ENCODE data around the gene RNU7-1. TPM values are rescaled to one million over a fixed set of nuclear protein-coding genes. Genes with fewer than 3 reads are reported as not detected.
A peak's percentile ranks its signal among the peaks of the same experiment; 100 is the strongest.

Gene RNU7-1
- total and polyA plus RNA-seq, 9 of the 15 experiments (the other 6 are each of a cell fraction or from before 2014, with no cell fraction given): not detected

- TF ChIP-seq ZNF707 (CRISPR knock-in tag; conservative IDR thresholded peaks at IDR 0.05) (no peak), ZBTB17 (CRISPR knock-in tag; IDR thresholded peaks at IDR 0.05) (peak; percentile 47; the same call in 1 of the 2 replicates), ZBTB26 (CRISPR knock-in tag; IDR thresholded peaks at IDR 0.05) (no peak; the same call in 1 of the 2 replicates), ZNF76 (CRISPR knock-in tag; IDR thresholded peaks at IDR 0.05; ENCODE audit: borderline replicate concordance) (no peak), TEAD2 (tag; IDR thresholded peaks at IDR 0.05) (no peak), ZNF512 (tag; IDR thresholded peaks at IDR 0.05) (no peak), TBP (optimal IDR thresholded peaks at IDR 0.05; ENCODE audit: low read depth, low read length) (no peak), MXD1 (CRISPR knock-in tag; IDR thresholded peaks at IDR 0.05; ENCODE audit: borderline replicate concordance, poor library complexity, severe bottlenecking) (peak; percentile 24), THRAP3 (IDR thresholded peaks at IDR 0.05; ENCODE audit: borderline replicate concordance) (no peak), ELK1 (CRISPR knock-in tag; IDR thresholded peaks at IDR 0.05) (no peak), HIVEP1 (CRISPR knock-in tag; IDR thresholded peaks at IDR 0.05) (no peak), FOXO4 (CRISPR knock-in tag; IDR thresholded peaks at IDR 0.05) (no peak), CCAR2 (IDR thresholded peaks at IDR 0.05; ENCODE audit: low read depth, low read length) (no peak), NCOA1 (IDR thresholded peaks at IDR 0.05; ENCODE audit: low read depth) (no peak), MAZ (CRISPR knock-in tag; conservative IDR thresholded peaks at IDR 0.05 in 1 of 2, IDR thresholded peaks at IDR 0.05 in 1 of 2) (peak; percentile 44 to 68; a peak in 3 of 4 replicates), ZNF24 (IDR thresholded peaks at IDR 0.05) (no peak), GABPB2 (CRISPR knock-in tag; conservative IDR thresholded peaks at IDR 0.05) (no peak), RUNX1 (IDR thresholded peaks at IDR 0.05; ENCODE audit: low read depth) (no peak)
- TF ChIP-seq, protein P1, sequence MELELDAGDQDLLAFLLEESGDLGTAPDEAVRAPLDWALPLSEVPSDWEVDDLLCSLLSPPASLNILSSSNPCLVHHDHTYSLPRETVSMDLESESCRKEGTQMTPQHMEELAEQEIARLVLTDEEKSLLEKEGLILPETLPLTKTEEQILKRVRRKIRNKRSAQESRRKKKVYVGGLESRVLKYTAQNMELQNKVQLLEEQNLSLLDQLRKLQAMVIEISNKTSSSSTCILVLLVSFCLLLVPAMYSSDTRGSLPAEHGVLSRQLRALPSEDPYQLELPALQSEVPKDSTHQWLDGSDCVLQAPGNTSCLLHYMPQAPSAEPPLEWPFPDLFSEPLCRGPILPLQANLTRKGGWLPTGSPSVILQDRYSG (tag; conservative IDR thresholded peaks at IDR 0.05; ENCODE audit: low read depth): no peak
- TF ChIP-seq, protein P2, sequence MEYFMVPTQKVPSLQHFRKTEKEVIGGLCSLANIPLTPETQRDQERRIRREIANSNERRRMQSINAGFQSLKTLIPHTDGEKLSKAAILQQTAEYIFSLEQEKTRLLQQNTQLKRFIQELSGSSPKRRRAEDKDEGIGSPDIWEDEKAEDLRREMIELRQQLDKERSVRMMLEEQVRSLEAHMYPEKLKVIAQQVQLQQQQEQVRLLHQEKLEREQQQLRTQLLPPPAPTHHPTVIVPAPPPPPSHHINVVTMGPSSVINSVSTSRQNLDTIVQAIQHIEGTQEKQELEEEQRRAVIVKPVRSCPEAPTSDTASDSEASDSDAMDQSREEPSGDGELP (CRISPR knock-in tag; IDR thresholded peaks at IDR 0.05; ENCODE audit: borderline replicate concordance): peak; percentile 93
Measured at GRCh38 chr12:6965026-6965661, 21.5 kb downstream of the RNU7-1 start (continued).

Data from K562 (cell line).